BLaER1 treated with 17β-estradiol and CSF1 and Interleukin-3, amounts not matched to agents 10 nM and 100 nM (cell line): ENCODE data around the gene RAD23A.
A peak's percentile ranks its signal among the peaks of the same experiment; 100 is the strongest.
"Not testable (repeated sequence)": the region's sequence is repeated elsewhere in the genome, so short reads cannot be mapped to it uniquely, and the experiment has no call there.

Experiments used
- H3K27ac ChIP-seq, 11 experiments: shearing (Covaris generic); formaldehyde crosslinking; 2 replicates each; pipeline ENCODE4 v1.8.1; 2022
- H3K27me3 ChIP-seq, 11 experiments: shearing (Covaris generic); formaldehyde crosslinking; 2 replicates each; pipeline ENCODE4 v1.8.1; 2022
- H3K36me3 ChIP-seq, 11 experiments: shearing (Covaris generic); formaldehyde crosslinking; 2 replicates each; pipeline ENCODE4 v1.8.1; 2022
- H3K4me1 ChIP-seq, 10 experiments: shearing (Covaris generic); formaldehyde crosslinking; 2 replicates each; pipeline ENCODE4 v1.8.1; 2022
- H3K4me2 ChIP-seq, 11 experiments: shearing (Covaris generic); formaldehyde crosslinking; 2 replicates each; pipeline ENCODE4 v1.8.1; 2022
- H3K4me3 ChIP-seq, 10 experiments: shearing (Covaris generic); formaldehyde crosslinking; 2 replicates each; pipeline ENCODE4 v1.8.1; 2022
- H3K9ac ChIP-seq, 11 experiments: shearing (Covaris generic); formaldehyde crosslinking; 2 replicates each; pipeline ENCODE4 v1.8.1; 2022
- H3K9me3 ChIP-seq, 11 experiments: shearing (Covaris generic); formaldehyde crosslinking; replicated peaks in 1 of 11; 2 replicates each; pipeline ENCODE4 v1.8.1; 2022
- H4K20me1 ChIP-seq, 11 experiments: shearing (Covaris generic); formaldehyde crosslinking; 2 replicates each; pipeline ENCODE4 v1.8.1; 2022
- Cebpa-rat ChIP-seq, 11 experiments: shearing (Covaris generic); IDR thresholded peaks; 2 replicates each; pipeline ENCODE4 v1.8.1; 2022

The RAD23A gene

DNA sequence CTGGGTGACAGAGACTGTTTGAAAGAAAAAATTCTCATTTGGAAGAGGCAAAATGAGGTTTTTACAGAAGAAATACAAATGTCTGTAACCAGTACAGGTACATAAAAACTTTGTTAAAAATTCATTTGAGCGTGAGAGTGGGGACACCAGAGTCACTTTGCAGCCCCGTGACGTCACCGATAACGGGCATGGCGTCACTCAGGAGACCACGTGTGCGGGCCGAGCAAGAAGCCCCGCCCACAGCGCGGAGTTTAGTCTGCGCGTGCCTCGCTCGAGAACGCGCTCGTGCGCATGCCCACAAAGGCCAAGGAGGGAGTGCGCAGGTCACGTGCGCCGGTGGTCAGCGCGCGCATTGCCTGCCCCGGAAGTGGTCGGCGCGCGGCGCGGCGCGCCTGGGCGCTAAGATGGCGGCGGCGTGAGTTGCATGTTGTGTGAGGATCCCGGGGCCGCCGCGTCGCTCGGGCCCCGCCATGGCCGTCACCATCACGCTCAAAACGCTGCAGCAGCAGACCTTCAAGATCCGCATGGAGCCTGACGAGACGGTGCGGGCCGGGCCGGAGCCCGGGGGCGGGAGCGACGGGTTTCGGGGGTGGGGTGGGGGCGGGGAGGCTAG is at the start of gene RAD23A:
RAD23A (plus strand) TSS at position 384 of the 613 bp plus-strand sequence; CDS start at position 471, 87 bp downstream.
- Histone ChIP-seq H4K20me1 (peaks cover 36 to 86% (median 65%) of the 10 kb centered on the region in 11 experiments), H3K36me3 (peaks cover 79 to 87% (median 84%) of the 10 kb centered on the region in 11 experiments), H3K9ac (peak within 1 kb of the TSS; percentile 88 to 99 (median 96)), H3K9me3 (no peaks in the 10 kb centered on the region), H3K4me3 (peak within 1 kb of the TSS; percentile 62 to 100 (median 84)), H3K27ac (peak within 1 kb of the TSS; percentile 74 to 97 (median 94)), H3K4me1 (peaks cover 72 to 88% (median 85%) of the 10 kb centered on the region in 10 experiments), H3K4me2 (peak within 1 kb of the TSS; percentile 85 to 99 (median 95)), H3K27me3 (no peaks in the 10 kb centered on the region)
- no peak for TF ChIP-seq Cebpa-rat (IDR thresholded peaks at IDR 0.05)

DNA sequence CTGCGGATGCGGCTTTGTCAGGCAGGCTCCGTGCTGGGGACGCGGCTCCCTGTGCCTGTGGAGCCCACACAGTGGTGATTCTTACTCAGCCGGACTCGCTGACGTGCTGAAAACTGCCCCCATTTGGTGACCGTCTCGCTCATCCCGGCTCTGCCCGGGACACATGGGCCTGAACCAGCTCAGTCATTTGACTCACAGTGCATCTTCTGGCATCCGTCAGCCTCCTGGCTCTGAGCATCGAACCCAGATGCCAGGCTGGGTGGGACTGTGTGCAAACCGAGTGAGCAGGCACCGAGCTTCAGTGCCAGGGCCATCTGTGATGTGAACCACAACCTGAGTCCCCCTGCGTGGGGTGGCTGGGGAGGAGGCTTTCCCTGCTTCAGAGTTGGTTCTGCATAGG is 49.2 kb upstream of the RAD23A start:
- no peak overlapping the region for H3K4me2 ChIP-seq
- no peaks in the 10 kb centered on the region for H3K9me3 ChIP-seq
- H3K36me3 ChIP-seq = peaks cover 64 to 93% (median 78%) of the 10 kb centered on the region in 11 experiments

DNA sequence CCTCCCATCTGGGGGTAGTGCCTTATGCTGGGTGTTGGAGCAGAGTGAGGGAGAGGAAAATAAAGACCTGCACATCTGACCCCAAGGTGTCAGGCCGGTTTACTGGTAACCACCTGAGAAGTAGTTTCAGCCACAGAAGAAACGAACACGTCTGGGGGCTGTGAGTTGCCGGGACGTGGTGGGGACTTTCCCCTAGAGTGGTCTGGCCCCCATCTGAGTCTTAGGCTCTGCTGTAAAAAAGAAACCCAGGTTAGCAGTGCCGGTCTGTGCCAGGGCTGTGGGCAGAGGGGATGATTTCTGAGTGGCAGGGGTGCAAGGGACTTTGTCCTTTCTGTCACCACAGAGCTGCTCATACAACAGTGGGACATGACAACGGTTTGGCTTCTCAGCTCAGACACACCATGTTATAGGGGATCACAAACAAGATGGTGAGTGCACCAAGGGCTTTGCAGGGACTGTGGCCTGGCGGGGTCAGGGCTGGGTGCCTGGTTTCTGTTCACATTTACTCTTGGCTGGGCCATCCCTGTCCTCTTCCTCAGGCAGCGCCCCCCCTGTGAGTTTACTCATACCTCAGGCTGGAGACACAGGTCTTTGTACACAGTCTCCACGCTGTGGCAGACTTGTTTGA is 45.7 kb upstream of the RAD23A start:
- Histone ChIP-seq H3K4me1 (no peaks in the 10 kb centered on the region), H3K27ac (no peak overlapping the region), H4K20me1 (peaks cover 0 to 15% (median 0%) of the 10 kb centered on the region in 11 experiments; a peak in 1 of 22 replicates), H3K4me2 (no peak overlapping the region), H3K27me3 (no peaks in the 10 kb centered on the region), H3K9ac (no peak overlapping the region), H3K4me3 (no peak overlapping the region), H3K36me3 (peaks cover 42 to 89% (median 64%) of the 10 kb centered on the region in 11 experiments), H3K9me3 (no peaks in the 10 kb centered on the region)
- no peak for TF ChIP-seq Cebpa-rat (IDR thresholded peaks at IDR 0.05)

More for the DNA sequence above, 49.2 kb upstream of the RAD23A start:
- H3K27me3 ChIP-seq = no peaks in the 10 kb centered on the region
- TF ChIP-seq Cebpa-rat (IDR thresholded peaks at IDR 0.05) = no peak
- H3K4me3 ChIP-seq = no peak overlapping the region
- peaks cover 0 to 23% (median 6%) of the 10 kb centered on the region in 11 experiments; a peak in 11 of 22 replicates for H4K20me1 ChIP-seq
- H3K27ac ChIP-seq = no peak overlapping the region
- H3K9ac ChIP-seq = 0 out of 22 replicates have a peak overlapping the region, but pooled peaks of 2 of the 11 experiments have one; percentile 6 to 26
- H3K4me1 ChIP-seq = peaks cover 8 to 14% (median 12%) of the 10 kb centered on the region in 10 experiments

DNA sequence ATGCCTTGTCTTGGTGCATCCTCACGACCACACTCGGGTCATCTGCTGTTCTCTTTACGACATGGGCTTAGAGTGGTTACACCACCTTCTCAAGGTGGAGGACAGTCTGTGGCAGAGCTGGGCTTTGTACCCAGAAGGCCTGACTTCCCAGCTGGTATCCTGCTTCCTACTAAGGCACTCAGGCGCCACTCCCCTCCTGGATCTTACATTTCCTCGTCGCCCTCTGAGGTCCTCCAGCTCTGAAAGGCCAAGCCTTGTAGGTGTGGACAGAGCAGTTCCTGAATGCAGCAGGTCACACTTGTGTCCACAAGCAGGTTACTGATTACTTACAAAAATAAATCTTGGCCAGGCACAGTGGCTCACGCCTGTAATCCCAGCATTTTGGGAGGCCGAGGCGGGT is 38.5 kb upstream of the RAD23A start:
- Histone ChIP-seq H4K20me1 (no peaks in the 10 kb centered on the region), H3K27ac (no peak overlapping the region), H3K4me2 (no peak overlapping the region), H3K9ac (no peak overlapping the region), H3K27me3 (no peaks in the 10 kb centered on the region), H3K4me3 (no peak overlapping the region), H3K9me3 (no peaks in the 10 kb centered on the region), H3K36me3 (peaks cover 0 to 29% (median 9%) of the 10 kb centered on the region in 11 experiments; a peak in 12 of 22 replicates), H3K4me1 (no peaks in the 10 kb centered on the region)
- no peak for TF ChIP-seq Cebpa-rat (IDR thresholded peaks at IDR 0.05)

DNA sequence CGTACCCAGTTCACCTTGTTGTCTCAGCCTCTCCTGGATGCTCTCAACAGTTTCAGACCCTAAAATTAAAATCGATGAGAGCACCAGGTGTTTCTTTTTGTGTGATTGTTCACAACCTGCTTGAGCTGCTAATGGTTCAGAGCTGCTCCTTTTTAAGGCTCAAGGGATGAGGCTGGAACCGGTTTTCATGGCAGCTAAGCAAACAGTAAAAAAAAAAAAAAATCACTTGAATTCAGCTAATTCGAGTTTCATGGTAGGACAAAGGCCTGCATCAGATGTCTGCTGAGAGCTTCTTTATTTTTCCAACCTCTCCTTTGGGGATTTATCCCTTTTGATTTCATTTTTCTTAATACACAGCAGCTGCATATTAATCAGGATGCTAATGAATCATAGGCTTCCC is 33.1 kb upstream of the RAD23A start:
- TF ChIP-seq Cebpa-rat (IDR thresholded peaks at IDR 0.05) = no peak
- no peaks in the 10 kb centered on the region for H3K27me3 ChIP-seq
- H3K9ac ChIP-seq = peak overlapping the region in 3 of 11 experiments; percentile 66 to 74 (median 72); a peak in 2 of 22 replicates
- peaks cover 17 to 25% (median 22%) of the 10 kb centered on the region in 10 experiments for H3K4me1 ChIP-seq
- H3K27ac ChIP-seq = peak overlapping the region in 9 of 11 experiments; percentile 77 to 87 (median 81); a peak in 11 of 22 replicates
- H3K4me2 ChIP-seq = peak overlapping the region in 3 of 11 experiments; percentile 61 to 77 (median 69); a peak in 4 of 22 replicates
- H3K9me3 ChIP-seq = no peaks in the 10 kb centered on the region
- H3K4me3 ChIP-seq = no peak overlapping the region
- H4K20me1 ChIP-seq = no peaks in the 10 kb centered on the region
- no peaks in the 10 kb centered on the region for H3K36me3 ChIP-seq

DNA sequence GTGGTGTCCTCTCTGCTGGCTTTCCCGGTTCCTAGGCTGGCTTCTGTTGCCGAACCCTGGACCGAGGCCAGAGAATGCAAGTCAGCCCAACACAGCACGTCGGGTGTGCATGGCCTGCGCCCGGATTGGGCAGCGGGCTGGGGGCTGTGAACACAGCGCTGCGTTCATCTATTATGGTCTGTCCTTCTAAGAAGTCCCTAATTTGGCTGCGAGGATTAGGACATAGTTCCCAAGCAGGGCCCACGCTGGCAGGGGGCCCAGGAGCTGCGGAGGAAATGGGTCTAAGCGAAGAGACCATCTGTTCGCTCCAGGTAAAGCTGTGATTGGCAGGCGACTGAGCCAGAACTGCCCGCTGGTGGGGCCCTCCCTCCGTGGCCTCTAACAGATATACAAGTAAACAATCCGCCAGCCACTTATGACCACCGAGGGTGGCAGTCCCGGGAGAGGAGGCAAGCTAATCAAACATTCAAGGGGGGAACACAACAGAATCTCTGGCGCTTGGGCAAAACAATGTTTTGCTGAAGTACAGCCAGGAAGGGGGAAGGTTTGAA is 32.6 kb upstream of the RAD23A start:
- H3K27ac ChIP-seq = peak overlapping the region in 10 of 11 experiments; percentile 57 to 87 (median 80); a peak in 20 of 22 replicates
- H3K4me3 ChIP-seq = no peak overlapping the region
- TF ChIP-seq Cebpa-rat (IDR thresholded peaks at IDR 0.05) = no peak
- no peaks in the 10 kb centered on the region for H3K27me3 ChIP-seq
- H4K20me1 ChIP-seq = no peaks in the 10 kb centered on the region
- H3K9me3 ChIP-seq = no peaks in the 10 kb centered on the region
- H3K9ac ChIP-seq = peak overlapping the region in 8 of 11 experiments; percentile 61 to 79 (median 70); a peak in 13 of 22 replicates
- no peaks in the 10 kb centered on the region for H3K36me3 ChIP-seq
- H3K4me2 ChIP-seq = peak overlapping the region in 10 of 11 experiments; percentile 43 to 77 (median 66); a peak in 19 of 22 replicates
- H3K4me1 ChIP-seq = peaks cover 17 to 27% (median 22%) of the 10 kb centered on the region in 10 experiments

DNA sequence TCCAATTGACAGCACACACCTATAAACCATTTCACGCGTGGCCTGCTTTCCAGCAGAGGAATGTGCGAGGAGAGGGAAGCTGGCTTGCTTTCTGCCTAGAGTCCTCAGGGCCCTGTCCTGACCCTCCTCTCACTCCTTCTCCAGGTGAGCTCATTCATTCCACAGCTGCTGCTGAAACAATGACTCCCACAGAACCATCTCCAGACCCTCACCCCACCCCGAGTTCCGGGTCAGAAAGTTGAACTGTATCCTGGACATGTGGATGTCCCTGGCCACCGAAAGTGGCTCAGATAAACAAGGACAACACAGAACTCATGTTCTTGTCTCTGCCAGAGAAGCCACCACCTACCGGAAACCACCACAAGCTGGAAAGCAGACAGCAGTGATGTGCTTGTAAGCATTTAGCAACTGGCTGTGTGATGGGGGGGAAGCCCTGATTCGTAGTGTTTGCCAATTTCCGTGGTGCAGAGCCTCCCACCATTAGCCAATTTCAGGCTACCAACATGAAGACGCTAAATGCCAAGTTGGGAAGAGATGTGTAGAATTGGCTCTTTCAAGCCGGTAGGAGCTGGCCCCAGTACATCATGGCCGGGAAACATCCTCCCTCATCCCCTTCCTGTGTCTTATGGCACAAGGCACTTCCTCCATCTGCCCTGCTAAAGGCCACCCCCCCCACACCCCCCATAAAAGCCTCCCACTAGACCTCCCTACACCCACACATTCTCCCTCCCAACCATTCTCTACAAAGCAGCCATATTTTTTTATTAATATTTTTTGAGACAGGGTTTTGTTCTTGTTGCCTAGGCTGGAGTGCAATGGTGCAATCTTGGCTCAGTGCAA is 31.6 kb upstream of the RAD23A start:
- TF ChIP-seq Cebpa-rat (IDR thresholded peaks at IDR 0.05) = peak in 6 of 11 experiments; percentile 10 to 82 (median 61); a peak in 7 of 22 replicates
- H3K9ac ChIP-seq = peak overlapping the region in 9 of 11 experiments; percentile 58 to 79 (median 68); a peak in 18 of 22 replicates
- H3K4me3 ChIP-seq = no peak overlapping the region; a peak in 2 of 20 replicates
- H3K9me3 ChIP-seq = no peaks in the 10 kb centered on the region
- H3K4me2 ChIP-seq = peak overlapping the region; percentile 43 to 77 (median 66)
- H4K20me1 ChIP-seq = no peaks in the 10 kb centered on the region
- H3K27ac ChIP-seq = peak overlapping the region; percentile 34 to 87 (median 80); a peak in 20 of 22 replicates
- H3K4me1 ChIP-seq = peaks cover 19 to 37% (median 29%) of the 10 kb centered on the region in 10 experiments
- no peaks in the 10 kb centered on the region for H3K36me3 ChIP-seq
- no peaks in the 10 kb centered on the region for H3K27me3 ChIP-seq

DNA sequence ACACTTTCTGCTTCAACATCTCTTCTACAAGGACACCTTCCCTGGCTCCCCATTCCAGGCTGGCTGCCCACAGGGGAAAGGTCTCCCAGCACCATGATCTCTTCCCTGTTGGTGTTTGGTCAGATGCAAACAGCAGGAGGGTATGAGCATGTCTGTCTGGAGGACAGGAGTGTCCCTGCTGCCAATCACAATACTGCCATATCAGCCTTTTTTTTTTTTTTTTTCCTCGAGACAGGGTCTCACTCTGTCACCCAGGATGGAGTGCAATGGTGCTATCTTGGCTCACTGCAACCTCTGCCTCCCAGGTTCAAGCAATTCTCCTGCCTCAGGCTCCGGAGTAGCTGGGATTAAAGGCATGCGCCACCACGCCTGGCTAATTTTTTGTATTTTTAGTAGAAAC is 29.8 kb upstream of the RAD23A start:
- H3K4me1 ChIP-seq = peaks cover 20 to 42% (median 29%) of the 10 kb centered on the region in 10 experiments
- peak overlapping the region in 6 of 11 experiments; percentile 11 to 87 (median 79); a peak in 4 of 22 replicates for H3K27ac ChIP-seq
- not testable (repeated sequence) for H3K4me2 ChIP-seq, H3K36me3 ChIP-seq, H3K4me3 ChIP-seq, H3K9me3 ChIP-seq, H3K27me3 ChIP-seq, H4K20me1 ChIP-seq
- H3K9ac ChIP-seq = peak overlapping the region in 1 of 11 experiments; percentile 6; a peak in 1 of 22 replicates
